IMR-90 (cell line): ENCODE results near the gene ALG6. TPM values are rescaled to one million over a fixed set of nuclear protein-coding genes. Genes with fewer than 3 reads are reported as not detected.

ENCODE experiments used
- ATAC-seq: fragments of 200-7000 bp; cut with Tn5 transposase; 2 replicates; pipeline ENCODE4 v1.9.1; 2020; ENCODE audit warnings: low read depth, mild to moderate bottlenecking, moderate library complexity
- BruUV-seq: library from RNA; stranded (reverse); fragments of 400-500 nt; replicated peaks from 2 replicates; lab custom pipeline; 2021; lab: Mats Ljungman, UMichigan
- CTCF ChIA-PET: fragments of 300-600 bp; formaldehyde crosslinking; extraction: SDS; loops from one replicate; lab custom pipeline; 2021; ENCODE audit warnings: antibody characterized with exemption; lab: Yijun Ruan, JAX
- POLR2A ChIA-PET: fragments of 300-600 bp; sonication (Branson Sonifier 250); formaldehyde crosslinking; loops from one replicate; lab custom pipeline; 2022; ENCODE audit warnings: antibody characterized with exemption; ENCODE audit not compliant: unreplicated experiment; lab: Charles Lee
- DNase-seq: peaks from one replicate; pipeline ENCODE4 v3.0.0; 2013
- H2AFZ ChIP-seq: replicated peaks from 2 replicates; pipeline ENCODE3; 2013; ENCODE audit warnings: low read length, mild to moderate bottlenecking; ENCODE audit not compliant: poor library complexity
- H2AK5ac ChIP-seq: 2 replicates; pipeline ENCODE4 v1.6.1; 2013; ENCODE audit warnings: low read depth, low read length, inconsistent platforms
- H2AK9ac ChIP-seq: replicated peaks from 2 replicates; pipeline ENCODE3; 2013; ENCODE audit warnings: mild to moderate bottlenecking, low read depth, low read length, moderate library complexity; ENCODE audit not compliant: poor library complexity
- H2BK120ac ChIP-seq: 2 replicates; pipeline ENCODE4 v1.6.1; 2013; ENCODE audit warnings: low read depth, low read length, inconsistent platforms
- H2BK15ac ChIP-seq: 3 replicates; pipeline ENCODE4 v1.6.1; 2013; ENCODE audit warnings: low read depth, low read length, inconsistent platforms
- H2BK20ac ChIP-seq: 2 replicates; pipeline ENCODE4 v1.6.1; 2013; ENCODE audit warnings: low read depth, mild to moderate bottlenecking, inconsistent platforms, low read length, moderate library complexity
- H2BK5ac ChIP-seq: 2 replicates; pipeline ENCODE4 v1.6.1; 2013; ENCODE audit warnings: mild to moderate bottlenecking, low read depth, low read length, inconsistent platforms; ENCODE audit not compliant: poor library complexity, severe bottlenecking
- H3K14ac ChIP-seq: replicated peaks from 2 replicates; pipeline ENCODE4 v1.6.1; 2013; ENCODE audit warnings: low read depth, low read length, inconsistent platforms
- H3K18ac ChIP-seq: 2 replicates; pipeline ENCODE4 v1.6.1; 2013; ENCODE audit warnings: low read depth, low read length, control low read depth
- H3K23ac ChIP-seq: 2 replicates; pipeline ENCODE4 v1.6.1; 2013; ENCODE audit warnings: low read depth, low read length, inconsistent platforms
- H3K27ac ChIP-seq: 2 replicates; pipeline ENCODE4 v1.5.1; 2013; ENCODE audit warnings: mild to moderate bottlenecking, control low read depth, low read length; ENCODE audit not compliant: insufficient read depth
- H3K27me3 ChIP-seq: 2 replicates; pipeline ENCODE4 v1.6.1; 2013; ENCODE audit warnings: low read length; ENCODE audit not compliant: control insufficient read depth, insufficient read depth
- H3K36me3 ChIP-seq: 2 replicates; pipeline ENCODE4 v1.6.1; 2013; ENCODE audit warnings: low read length, mixed read lengths; ENCODE audit not compliant: control insufficient read depth, insufficient read depth
- H3K4ac ChIP-seq: 2 replicates; pipeline ENCODE4 v1.6.1; 2013; ENCODE audit warnings: low read depth, low read length, inconsistent platforms
- H3K4me1 ChIP-seq: 2 replicates; pipeline ENCODE4 v1.6.1; 2013; ENCODE audit warnings: low read length, mixed read lengths; ENCODE audit not compliant: control insufficient read depth, insufficient read depth
- H3K4me2 ChIP-seq: 2 replicates; pipeline ENCODE4 v1.6.1; 2013; ENCODE audit warnings: low read depth, mild to moderate bottlenecking, control low read depth, low read length, moderate library complexity
- H3K4me3 ChIP-seq: 2 replicates; pipeline ENCODE4 v1.5.1; 2013; ENCODE audit warnings: low read depth, mild to moderate bottlenecking, control low read depth, low read length, moderate library complexity; ENCODE audit not compliant: insufficient read depth
- H3K56ac ChIP-seq: 2 replicates; pipeline ENCODE4 v1.6.1; 2013; ENCODE audit warnings: low read length, inconsistent platforms; ENCODE audit not compliant: insufficient read depth; ENCODE audit errors: extremely low read depth
- H3K79me1 ChIP-seq, 2 experiments: 2 replicates each; pipeline ENCODE4 v1.6.1; 2013; ENCODE audit warnings: low read length in 2 of 2, inconsistent platforms in 1 of 2, low read depth in 1 of 2
- H3K9ac ChIP-seq: 2 replicates; pipeline ENCODE4 v1.6.1; 2013; ENCODE audit warnings: low read depth, low read length, control low read depth
- H3K9me1 ChIP-seq: 2 replicates; pipeline ENCODE4 v1.6.1; 2013; ENCODE audit warnings: low read length, inconsistent platforms; ENCODE audit not compliant: insufficient read depth
- H3K9me3 ChIP-seq: 2 replicates; pipeline ENCODE4 v1.6.1; 2013; ENCODE audit warnings: low read length; ENCODE audit not compliant: control insufficient read depth, insufficient read depth
- H4K20me1 ChIP-seq: 2 replicates; pipeline ENCODE4 v1.6.1; 2013; ENCODE audit warnings: low read length, inconsistent platforms; ENCODE audit not compliant: insufficient read depth
- H4K5ac ChIP-seq: 2 replicates; pipeline ENCODE4 v1.6.1; 2013; ENCODE audit warnings: mild to moderate bottlenecking, low read depth, low read length, control low read depth
- H4K8ac ChIP-seq, 2 experiments: 2 replicates each; pipeline ENCODE4 v1.6.1; 2013; ENCODE audit warnings: low read depth in 2 of 2, low read length in 2 of 2, control low read depth in 1 of 2, inconsistent platforms in 1 of 2
- H4K91ac ChIP-seq: 2 replicates; pipeline ENCODE4 v1.6.1; 2013; ENCODE audit warnings: low read depth, low read length, inconsistent platforms; ENCODE audit not compliant: insufficient read depth
- ELK1 ChIP-seq: fragments of 150-350 bp; IDR thresholded peaks from 2 replicates; pipeline ENCODE4 v1.6.1; 2016; ENCODE audit warnings: low read depth, mild to moderate bottlenecking, low read length, moderate library complexity, borderline replicate concordance
- FOS ChIP-seq: fragments of 150-350 bp; IDR thresholded peaks from 2 replicates; pipeline ENCODE4 v1.6.1; 2016; ENCODE audit warnings: low read depth, low read length
- MAFK ChIP-seq: IDR thresholded peaks from 2 replicates; pipeline ENCODE4 v1.6.1; 2012; ENCODE audit warnings: low read depth, low read length, improper control_type of control experiment
- MAZ ChIP-seq: IDR thresholded peaks from 2 replicates; pipeline ENCODE4 v1.6.1; 2012; ENCODE audit warnings: low read depth, mild to moderate bottlenecking, low read length, improper control_type of control experiment, moderate library complexity, borderline replicate concordance
- MXI1 ChIP-seq: IDR thresholded peaks from 2 replicates; pipeline ENCODE4 v1.6.1; 2012; ENCODE audit warnings: low read depth, mild to moderate bottlenecking, low read length, moderate library complexity, borderline replicate concordance
- NFE2L2 ChIP-seq: fragments of 150-350 bp; IDR thresholded peaks from 2 replicates; pipeline ENCODE4 v1.6.1; 2016; ENCODE audit warnings: low read depth, mild to moderate bottlenecking, low read length
- RFX5 ChIP-seq: IDR thresholded peaks from 2 replicates; pipeline ENCODE4 v1.8.0; 2012; ENCODE audit warnings: low read depth, mild to moderate bottlenecking, low read length, moderate library complexity
- SMC3 ChIP-seq: fragments of 150-350 bp; IDR thresholded peaks from 2 replicates; pipeline ENCODE4 v1.6.1; 2016; ENCODE audit warnings: low read depth, mild to moderate bottlenecking, antibody characterized with exemption, low read length, moderate library complexity
- WGBS, 2 experiments: methylation state at CpG; one replicate each; pipeline versions ENCODE4 v1.1.5 to v1.1.7; 2013; ENCODE audit warnings: missing lambda C conversion rate in 2 of 2; ENCODE audit not compliant: insufficient read length in 1 of 2; ENCODE audit errors: extremely low coverage in 2 of 2; 5-methylcytosine and 5-hydroxymethylcytosine counted together
- dilution Hi-C: fragments of 300-500 bp; cut with HindIII; formaldehyde crosslinking; loops from one replicate; pipeline ENCODE4 v1.14.3; 2018; ENCODE audit warnings: low sequenced_read_pairs; ENCODE audit not compliant: unreplicated experiment
- in situ Hi-C: fragments of 300-500 bp; cut with MboI; formaldehyde crosslinking; loops from 3 replicates; pipeline ENCODE4 v1.14.3; 2019; ENCODE audit warnings: low sequenced_read_pairs, inconsistent platforms, mixed read lengths
- intact Hi-C: fragments of 100-400 bp; cut with micrococcal nuclease; formaldehyde crosslinking; loops from 2 replicates; pipeline ENCODE4 v1.10.0; 2022
- polyA plus RNA-seq, 3 experiments: library from polyadenylated mRNA; depleted of rRNA; stranded (reverse); fragments of >200 nt; gene quantifications; 2 replicates each; pipeline ENCODE4 v1.2.3, GENCODE V29; 2012; ENCODE audit warnings: low replicate concordance in 1 of 3
- total RNA-seq: library from RNA; depleted of rRNA; stranded (reverse); fragments of >200 nt; gene quantifications from 2 replicates; pipeline ENCODE4 v1.2.3, GENCODE V29; 2012
- TF ChIP-seq, protein P1 (sequence below): fragments of 150-350 bp; IDR thresholded peaks from 2 replicates; pipeline ENCODE4 v1.6.1; 2017; ENCODE audit warnings: mild to moderate bottlenecking, antibody characterized with exemption, low read length, low read depth

Gene ALG6
- total and polyA plus RNA-seq, 2 of the 4 experiments (the other 2 are of a cell fraction) = 4.8 to 6.5 TPM

- intact Hi-C loops (no loop called here), dilution Hi-C loops (no loop called here), in situ Hi-C loops (no loop called here)
- Histone ChIP-seq H3K14ac (no peak overlapping the region), H3K4me2 (no peak overlapping the region), H3K23ac (no peak overlapping the region), H4K5ac (no peak overlapping the region), H3K9me3 (no peaks in the 10 kb centered on the region), H3K36me3 (0 out of 2 replicates have a peak, but pooled peaks cover 1% of the 10 kb centered on the region), H3K18ac (no peak overlapping the region; the same call in 1 of the 2 replicates), H3K4ac (no peak overlapping the region), H3K79me1 (no peaks in the 10 kb centered on the region), H2AK9ac (no peak overlapping the region), H3K27ac (no peak overlapping the region), H3K9ac (no peak overlapping the region), H4K8ac (no peak overlapping the region), H2BK20ac (no peak overlapping the region), H2BK15ac (no peak overlapping the region), H2AFZ (no peak overlapping the region), H3K56ac (no peak overlapping the region), H3K9me1 (no peaks in the 10 kb centered on the region), H2BK120ac (no peak overlapping the region), H2BK5ac (no peak overlapping the region), H3K4me1 (peaks cover 2% of the 10 kb centered on the region; the same call in 1 of the 2 replicates), H4K20me1 (no peaks in the 10 kb centered on the region), H2AK5ac (no peak overlapping the region), H3K27me3 (no peaks in the 10 kb centered on the region), H3K4me3 (no peak overlapping the region), H4K91ac (no peak overlapping the region)
- WGBS, 2 experiments = no CpG with 5 or more reads among the region's 3 CpGs
- TF ChIP-seq MAFK (no peak), MXI1 (no peak), RFX5 (no peak), SMC3 (no peak), ELK1 (no peak), FOS (no peak), MAZ (no peak), NFE2L2 (no peak)
- TF ChIP-seq, protein P1, sequence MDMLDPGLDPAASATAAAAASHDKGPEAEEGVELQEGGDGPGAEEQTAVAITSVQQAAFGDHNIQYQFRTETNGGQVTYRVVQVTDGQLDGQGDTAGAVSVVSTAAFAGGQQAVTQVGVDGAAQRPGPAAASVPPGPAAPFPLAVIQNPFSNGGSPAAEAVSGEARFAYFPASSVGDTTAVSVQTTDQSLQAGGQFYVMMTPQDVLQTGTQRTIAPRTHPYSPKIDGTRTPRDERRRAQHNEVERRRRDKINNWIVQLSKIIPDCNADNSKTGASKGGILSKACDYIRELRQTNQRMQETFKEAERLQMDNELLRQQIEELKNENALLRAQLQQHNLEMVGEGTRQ = no peak
- DNase-seq (no peak), ATAC-seq (no peak)
- ChIA-PET CTCF (interaction anchor here (0.8 kb wide), 1 partner anchor 27 kb away, joined by 3 read pairs; no protein-coding TSS in a partner anchor), POLR2A (no interaction called here)
- BruUV-seq = no TSS peak
Observed at GRCh38 chr1:63414691-63415365, 47.4 kb downstream of the ALG6 start.
